NCI-H2029 treated with DMSO at 0.1 percent for 48 hours (cell line): ENCODE data around the gene PLEKHG4B.

Experiments used
- DNase-seq: peaks from one replicate; lab custom pipeline; 2025; lab: John Stamatoyannopoulos, UW

PLEKHG4B gene

DNA sequence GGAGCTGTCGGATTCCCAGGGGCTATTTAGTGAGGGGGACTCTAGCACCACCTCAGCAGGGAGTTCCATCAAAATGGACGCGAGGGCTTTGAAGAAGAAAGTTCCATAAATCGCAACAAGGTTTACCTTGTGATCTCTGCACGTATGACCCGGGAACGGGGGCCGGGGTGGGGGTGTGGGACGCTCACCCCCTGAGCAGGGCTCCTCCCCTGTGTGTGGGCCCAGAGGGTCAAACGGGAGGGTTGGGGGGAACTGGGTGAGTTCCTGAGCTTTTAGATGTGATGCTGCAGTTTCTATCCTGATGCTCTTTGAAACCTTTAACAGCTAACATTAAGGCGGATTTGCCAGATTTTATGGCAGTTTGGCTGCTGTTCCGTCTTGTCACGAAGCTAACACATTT lies 80.5 kb downstream of the PLEKHG4B start:
- DNase-seq: no peak

DNA sequence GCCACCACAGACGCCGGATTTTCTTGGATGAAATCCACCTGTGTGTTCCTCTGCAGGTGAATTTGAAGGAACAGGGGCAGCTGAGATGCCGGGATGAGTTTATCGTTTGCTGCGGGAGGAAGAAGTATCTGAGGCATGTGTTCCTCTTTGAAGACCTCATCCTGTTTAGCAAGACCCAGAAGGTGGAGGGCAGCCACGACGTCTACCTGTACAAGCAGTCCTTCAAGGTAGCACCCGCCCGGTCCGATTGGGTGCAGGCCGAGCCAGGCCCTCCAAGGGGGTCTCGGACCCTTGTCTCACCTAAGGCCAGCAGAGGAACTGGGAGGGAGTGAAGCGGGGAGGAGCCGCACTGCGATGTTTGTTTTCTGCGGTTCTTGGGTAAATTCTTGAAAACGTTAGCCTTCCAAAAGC lies 80.9 kb downstream of the PLEKHG4B start:
- no peak for DNase-seq

DNA sequence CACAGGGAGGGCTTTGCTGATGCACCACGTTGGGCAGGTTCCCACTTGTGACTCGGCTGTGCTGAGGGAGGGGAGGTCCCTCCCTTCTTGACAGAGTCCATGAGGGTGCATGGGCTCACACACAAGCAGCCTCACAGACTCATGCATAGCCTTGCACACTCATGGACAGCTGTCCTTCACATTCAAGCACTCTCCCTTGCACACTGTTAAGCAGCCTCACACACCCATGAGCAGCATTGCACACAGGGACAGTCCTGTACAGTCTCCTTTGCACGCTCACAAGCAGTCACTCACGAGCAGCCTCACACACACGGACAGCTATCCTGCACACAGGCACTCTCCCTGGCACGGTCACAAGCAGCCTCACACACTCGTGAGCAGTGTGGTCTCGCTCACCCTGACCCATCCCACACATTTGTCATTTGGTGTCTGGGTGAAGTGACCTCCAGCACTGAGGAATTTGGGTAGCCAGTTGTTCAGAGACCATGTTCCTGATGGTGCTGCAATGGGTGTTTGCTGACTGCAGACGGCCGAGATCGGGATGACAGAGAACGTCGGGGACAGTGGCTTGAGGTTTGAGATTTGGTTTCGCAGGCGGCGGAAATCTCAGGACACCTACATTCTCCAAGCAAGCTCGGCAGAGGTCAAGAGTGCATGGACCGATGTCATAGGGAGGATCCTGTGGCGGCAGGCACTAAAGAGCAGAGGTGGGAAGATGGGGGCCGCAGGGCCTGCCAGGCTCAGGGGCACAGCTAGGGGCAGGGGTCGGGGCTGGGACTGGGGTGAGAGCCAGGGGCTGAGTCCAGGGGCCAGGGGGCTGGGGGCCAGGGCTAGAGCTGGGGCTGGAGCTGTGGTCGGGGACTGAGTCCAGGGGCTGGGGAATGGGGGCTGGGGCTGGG lies 81.7 kb downstream of the PLEKHG4B start:
- no peak for DNase-seq

DNA sequence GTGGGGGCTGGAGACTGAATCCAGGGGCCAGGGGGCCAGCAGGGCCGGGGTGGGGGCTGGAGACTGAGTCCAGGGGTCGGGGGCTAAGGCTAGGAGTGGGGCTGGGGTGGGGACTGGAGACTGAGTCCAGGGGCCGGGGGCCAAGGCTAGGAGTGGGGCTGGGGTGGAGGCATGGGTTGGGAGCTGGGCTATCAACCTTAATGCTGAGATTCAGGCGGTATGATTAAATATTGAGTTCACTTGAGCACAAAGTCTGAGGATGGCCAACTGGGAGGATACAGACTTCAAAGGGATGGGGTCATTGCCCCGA lies 82.3 kb downstream of the PLEKHG4B start:
- no peak for DNase-seq

DNA sequence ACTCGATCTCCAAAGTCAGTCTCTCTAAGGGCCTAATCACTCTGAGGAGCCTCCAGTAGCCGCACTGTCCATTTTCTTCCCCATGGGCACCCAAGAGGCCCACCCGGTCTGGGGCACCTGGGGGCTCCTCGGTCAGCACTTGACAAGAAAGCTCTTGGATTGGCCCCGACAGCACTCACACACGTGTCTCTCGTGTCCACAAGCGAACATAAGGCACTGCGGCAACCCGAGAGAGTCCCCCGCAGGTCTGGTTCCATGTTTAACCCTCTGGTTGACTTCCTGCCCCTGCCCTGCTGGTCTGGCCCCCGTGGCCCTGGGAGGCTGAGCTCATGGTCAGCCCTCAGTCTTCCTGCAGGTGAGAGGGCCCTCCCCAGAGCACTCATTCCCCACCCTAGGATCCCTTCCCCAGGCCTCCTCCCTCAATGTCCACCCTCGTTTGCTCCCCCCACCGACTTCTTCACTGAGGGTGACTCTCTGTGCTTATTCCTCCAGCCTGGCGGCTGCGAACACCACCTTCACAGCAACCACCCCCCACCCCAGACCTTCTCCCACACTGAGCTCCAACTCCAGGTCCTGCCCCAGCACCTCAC lies 83.0 kb downstream of the PLEKHG4B start:
- DNase-seq: no peak

DNA sequence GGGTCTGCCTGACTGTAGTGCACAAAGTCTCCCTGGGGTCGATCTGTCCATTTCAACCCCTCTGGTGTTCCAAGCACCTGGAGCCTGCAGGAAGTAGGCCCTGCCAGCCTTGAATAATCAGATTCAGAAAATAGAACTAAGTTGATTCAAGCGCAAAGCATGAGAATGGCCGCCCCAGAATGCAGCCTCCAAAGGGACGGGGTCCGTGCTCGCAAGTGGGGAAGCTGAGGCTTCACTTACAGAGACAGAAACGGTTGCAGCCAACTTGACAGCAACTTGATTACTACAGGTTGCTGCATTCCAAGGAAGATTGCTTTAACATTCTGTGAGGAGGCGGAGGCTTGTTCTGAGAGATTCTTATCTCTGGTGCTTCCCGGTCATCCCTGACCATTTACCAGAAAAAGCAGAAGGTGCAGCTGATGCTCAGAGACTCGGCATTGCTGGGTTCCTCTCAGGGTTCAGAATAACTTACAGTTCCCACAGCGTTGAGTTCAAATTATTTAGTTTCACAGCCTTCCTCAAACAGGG lies 84.4 kb downstream of the PLEKHG4B start:
- DNase-seq: no peak

DNA sequence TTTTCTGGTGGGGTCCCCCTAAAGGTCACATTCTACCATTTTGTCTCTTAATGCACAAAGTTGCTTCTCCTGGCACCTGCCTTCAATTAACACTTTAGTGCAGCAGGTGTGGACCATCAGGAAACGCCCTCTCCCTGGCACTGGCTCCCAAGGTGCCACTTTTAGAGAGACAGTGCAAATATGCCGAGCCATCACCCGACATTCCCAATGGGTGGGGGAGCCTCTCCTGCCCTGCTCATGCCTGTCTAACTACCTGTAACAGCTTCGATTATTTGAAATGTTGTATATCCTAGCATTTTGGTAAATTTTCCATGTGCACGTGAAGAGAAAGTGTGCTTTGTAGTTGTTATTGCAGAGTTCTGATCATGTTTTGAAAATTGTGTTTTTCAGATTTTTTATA lies 86.1 kb downstream of the PLEKHG4B start:
- no peak for DNase-seq

DNA sequence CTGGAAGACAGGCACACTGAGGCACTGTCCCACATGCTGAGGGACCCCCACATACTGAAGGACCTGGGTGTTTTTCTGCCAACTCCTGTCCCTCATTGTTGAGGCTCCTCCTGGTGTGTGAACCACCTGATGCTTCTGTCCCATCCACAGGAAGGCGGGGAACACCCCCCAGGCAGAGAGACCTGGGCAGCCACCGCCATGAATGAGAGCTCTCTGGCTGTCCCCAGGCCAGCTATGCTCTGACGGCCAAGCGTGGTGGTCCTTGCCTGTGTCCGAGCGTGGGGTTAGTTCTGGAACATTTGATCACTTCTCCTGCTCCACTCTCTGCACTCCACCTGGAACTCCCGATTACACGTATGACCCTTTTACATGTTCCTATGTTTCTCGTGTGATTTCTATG lies 87.4 kb downstream of the PLEKHG4B start:
- DNase-seq: no peak

DNA sequence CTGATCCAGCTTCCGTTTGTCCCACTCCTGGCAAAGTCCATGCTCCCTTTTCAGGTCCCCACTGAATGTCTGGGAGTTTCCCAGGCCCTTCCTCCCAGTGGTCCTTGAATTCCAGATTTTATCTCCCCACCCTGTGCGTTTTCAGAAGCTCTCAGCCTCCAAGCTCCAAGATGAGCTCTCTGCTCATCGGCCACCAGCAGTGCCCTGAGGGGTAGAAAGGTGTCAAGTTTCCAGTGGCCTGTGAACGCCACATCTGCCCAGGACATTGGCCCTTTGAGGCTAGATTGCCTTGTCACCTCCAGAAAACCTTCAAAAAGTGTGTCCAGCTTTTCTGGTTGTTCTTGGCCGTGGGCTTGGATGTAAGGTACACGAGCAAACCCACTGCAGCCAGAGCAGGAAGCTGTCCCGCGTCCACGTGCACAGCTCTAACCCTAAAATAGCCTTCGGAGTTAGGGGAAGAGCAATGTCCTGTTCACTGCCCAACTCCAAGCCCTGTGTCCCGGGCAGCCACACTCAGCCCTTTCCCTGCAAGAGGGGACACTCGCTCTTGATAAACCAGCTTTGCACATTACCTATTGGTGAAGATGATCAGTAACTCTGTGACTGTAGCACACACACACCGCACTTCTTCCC lies 88.4 kb downstream of the PLEKHG4B start:
- no peak for DNase-seq

DNA sequence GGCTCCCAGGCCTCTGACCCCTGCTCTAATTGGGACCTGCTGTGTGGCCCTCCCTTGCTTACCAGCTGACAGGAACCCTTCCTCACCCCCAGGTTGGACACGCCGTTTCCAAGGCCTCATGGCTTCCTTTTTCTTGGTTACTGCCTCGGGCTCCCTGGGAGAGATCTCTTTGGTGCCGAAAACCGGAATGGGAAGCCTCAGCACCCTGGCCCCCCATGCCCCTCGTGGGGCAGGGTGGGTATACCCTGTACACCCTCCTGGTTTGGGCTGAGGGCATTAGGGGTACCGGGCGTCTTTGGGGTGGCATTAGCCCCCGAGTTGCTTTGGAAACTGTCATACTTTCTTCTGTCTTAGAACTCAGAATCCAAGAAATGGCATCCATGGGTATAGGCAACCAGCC lies 89.2 kb downstream of the PLEKHG4B start:
- no peak for DNase-seq

DNA sequence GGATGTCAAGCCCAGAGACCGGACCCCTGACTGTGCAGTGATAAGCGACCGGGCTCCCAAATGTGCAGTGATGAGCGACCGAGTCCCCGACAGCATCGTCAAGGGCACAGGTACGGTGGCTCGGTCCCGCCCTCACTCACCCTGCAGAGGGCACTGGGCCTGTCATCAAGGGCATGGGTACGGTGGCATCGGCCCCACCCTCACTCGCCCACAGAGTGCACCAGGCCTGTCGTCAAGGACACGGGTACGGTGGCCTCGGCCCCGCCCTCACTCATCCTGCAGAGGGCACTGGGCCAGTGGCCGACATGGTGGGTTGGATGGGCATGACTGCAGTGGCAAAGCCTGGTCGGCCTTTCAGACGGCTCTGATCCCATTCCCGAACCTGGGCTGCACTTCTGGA lies 89.6 kb downstream of the PLEKHG4B start:
- DNase-seq: no peak

DNA sequence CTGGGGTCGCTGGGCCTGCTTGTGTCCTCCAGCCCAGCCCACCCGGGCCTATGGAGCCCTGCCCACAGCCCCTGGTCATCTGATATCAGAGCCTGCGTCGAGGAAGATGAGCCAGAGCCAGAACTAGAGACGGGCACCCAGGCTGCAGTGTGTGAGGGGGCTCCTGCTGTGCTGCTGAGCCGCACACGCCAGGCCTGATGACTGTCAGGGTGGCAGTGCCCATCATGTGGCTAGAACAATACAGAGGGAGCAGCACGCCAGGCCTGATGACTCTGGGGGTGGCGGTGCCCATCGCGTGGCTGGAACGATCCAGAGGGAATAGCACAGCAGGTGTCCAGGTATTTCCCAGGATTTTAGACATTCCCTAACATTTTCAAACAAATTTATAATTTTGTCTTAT lies 90.2 kb downstream of the PLEKHG4B start:
- no peak for DNase-seq

DNA sequence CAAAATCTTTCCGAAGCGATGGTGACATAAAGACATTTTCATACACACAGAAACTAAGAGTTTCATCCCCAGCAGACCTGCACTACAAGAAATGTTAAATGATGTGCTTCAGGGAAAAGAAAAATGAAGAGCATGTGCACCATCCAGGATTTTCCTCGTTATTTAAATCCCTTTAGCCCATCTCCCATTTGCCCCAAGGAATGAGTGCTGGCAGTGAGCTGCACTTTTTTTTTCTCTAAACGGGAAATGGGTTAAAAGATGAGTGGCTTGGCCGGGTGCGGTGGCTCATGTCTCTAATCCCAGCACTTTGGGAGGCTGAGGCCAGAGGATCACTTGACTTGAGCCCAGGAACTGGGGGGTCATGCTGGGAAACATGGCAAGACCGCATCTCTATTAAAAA lies 92.5 kb downstream of the PLEKHG4B start:
- no peak for DNase-seq

DNA sequence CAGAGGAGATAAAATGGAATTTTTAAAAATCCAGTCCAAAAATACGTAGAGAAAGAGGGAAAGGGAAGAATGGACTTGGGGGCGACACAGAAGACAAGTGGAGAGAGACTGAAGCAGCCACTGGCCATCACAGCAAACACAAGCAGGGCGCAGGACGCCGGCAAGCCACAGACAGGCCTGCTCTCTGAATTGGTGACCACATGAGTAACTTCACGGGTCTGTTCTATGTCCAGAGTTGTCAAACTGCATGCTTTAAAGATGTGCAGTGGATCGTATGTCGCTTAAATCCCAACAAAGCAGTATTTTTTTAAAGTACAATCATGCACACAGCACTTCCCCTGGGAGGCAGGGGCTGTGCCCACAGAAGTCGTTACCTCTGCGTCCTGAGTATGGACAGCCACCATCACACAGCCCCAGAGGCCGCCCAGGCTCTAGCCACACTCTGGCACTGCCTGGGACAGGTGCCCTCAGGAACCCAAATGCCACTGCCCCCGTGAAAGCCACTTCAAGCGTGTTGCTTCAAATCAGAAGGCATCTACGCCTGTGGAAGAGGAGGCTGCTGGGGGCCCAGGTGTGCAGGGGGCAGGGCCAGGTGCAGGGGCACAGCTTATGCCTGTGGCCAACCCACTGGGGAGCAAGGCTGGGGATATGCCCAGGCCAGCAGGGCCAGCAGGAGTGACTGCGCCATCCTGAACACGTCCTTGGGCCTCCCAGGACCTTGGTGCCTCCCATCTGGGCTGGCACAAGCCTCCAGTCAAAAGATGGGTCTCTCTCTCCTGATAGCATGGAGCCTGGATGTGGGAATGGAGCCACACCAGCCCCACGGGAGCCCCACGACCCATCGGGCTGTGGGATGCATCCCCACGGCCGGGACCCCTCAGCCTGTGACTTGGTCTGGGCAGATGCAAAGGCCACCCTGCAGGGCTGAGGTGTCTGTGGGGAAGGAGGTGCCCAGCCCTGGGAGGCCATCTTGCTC lies 93.4 kb downstream of the PLEKHG4B start:
- no peak for DNase-seq

DNA sequence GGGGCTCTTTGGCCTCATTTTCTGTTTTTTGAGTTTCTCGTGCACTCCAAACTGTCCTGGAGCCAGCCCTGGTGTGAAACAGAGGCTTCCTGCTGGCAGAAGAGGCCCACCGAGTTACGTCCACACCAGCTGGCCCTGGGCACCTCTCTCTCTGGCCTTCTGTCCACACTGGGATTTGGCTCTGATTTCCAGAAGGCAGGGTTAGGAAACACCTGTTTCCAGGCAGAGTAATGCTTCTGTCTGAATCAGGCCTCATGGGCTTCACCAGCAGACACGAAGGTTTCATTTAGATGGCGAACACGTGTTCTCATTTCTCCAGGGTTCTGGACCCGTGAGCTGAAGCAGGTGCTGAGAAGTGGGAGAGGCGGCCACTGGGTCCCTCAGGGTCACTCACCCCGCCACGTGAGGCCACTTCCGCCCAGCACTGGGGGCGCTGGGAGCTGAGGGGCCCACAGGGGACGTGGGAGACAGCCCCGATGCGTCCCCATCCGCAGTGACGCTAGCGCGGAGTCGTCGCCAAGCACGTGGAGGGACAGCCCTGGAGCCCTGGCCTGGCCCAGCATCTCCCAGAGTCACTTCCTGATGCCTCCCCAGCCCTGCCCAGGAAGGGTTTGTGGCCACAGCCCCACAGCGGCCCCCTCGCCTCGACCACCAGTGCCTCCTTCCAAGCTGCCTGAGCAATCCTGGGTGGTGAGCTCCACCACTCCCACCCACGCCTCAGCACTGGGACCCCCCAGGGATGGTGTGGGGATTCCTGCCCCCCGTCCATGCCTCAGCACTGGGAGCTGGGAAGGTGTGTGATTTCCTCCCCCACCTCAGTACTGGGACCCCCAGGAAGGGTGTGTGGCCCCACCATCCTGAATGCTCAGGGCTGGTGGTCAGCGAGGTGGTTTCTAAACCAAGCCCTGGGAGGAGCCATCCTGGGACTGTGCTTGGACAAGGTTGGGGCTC lies 94.4 kb downstream of the PLEKHG4B start:
- DNase-seq: no peak

DNA sequence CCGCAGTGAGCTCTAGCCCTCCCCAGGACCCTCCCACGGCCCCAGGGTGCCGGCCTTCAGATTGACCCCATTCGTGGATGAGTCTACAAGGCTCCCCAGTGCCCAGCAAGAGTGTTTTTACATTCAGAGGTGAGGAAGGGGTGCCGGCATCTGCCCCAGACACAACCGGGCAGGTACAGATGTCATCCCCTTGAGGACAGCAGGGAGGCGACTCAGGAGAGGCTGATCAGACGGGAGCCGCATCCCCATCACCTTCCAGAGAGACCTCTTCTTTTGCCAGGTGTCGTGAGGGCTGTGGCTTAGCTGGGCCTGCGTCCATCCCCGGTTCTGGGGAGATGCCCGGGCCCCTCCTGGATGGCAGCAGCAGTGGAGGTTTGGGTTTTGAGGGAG lies 95.1 kb downstream of the PLEKHG4B start:
- no peak for DNase-seq

DNA sequence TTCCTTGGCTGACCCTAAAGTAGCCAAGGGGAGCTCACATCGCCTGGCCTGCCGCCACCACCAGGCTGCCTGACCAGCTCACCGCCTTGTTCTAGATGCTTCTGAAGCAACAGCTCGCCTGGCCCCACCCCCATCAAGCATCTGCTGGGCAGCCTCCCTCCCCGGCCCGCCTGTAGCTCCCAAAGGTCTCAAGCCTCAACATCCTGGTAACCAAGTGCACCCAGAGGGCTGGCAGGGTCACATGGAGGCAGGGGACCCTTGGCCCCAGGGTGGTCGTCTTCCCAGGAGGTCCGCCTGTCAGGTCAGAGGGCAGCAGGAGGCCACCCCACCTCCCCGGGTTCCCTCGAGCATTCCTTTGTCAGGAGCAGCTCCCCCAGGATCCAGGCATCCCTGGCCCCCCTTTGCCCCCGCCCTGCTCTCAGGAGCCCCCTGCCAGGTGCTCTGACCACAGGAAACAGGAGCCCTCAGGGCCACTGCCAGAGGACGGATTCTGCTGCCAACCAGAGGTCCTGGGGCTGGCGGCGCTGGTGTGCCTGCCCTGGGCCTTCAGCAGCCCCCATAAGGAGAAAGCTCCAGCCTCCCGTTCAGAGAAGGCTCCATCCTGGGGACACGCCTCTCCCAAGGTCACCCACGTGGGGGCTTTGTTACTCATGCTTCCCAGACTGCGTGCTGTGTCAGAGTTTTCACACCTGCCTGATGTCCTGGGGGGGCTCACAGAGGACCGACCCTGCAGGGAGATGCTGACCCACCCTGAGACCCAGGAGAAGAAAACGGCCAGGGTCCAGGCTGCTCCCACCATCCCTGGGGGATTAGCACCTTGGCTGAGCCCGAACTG lies 95.9 kb downstream of the PLEKHG4B start:
- no peak for DNase-seq

DNA sequence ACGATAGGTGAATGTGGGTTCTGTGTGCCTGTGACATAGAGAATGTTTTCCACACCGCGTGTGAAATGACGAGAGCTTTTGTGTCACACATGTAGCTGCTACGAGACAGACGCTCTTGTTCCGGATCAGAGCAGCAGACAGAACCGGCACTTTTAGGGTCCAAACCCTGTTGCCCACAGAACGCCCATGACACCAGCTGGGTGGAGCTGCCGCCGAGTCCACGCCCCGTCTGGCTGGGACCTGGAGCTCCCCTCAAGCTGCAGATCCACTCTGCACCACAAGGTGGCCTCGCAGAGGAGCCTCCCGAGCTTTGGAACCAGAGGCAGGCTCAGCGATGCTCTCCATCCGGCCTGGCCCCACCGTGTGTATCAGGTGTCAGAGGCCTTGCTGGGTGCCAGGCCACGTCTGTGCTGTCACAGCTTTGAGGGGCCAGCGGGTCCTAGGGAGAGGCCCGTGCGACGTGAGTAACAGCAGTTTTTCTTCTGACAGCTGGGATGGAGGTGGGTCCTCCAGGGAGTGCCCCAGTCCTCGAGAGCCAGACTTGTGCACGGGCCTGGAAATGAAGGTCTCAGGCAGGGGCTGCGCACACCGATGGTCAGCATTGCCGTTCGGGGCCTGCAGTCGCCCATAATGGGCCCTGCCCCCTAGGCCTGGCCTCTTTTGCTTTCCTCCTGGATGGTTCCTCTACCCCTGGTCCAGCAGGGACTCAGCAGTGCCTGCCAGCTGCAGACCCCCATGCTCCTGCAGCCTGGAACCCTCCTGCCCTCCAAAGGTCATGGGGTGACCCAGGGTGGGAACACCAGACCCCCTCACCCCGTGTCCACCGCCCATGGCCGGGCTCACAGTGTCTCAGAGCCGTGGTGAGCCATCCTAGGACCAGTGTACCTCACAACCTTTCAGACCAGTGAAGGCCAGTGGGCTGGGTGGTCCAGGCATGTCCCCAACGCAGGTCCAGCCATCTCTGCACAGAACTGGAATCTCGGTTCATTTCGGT lies 96.8 kb downstream of the PLEKHG4B start:
- DNase-seq: peak; percentile 62

DNA sequence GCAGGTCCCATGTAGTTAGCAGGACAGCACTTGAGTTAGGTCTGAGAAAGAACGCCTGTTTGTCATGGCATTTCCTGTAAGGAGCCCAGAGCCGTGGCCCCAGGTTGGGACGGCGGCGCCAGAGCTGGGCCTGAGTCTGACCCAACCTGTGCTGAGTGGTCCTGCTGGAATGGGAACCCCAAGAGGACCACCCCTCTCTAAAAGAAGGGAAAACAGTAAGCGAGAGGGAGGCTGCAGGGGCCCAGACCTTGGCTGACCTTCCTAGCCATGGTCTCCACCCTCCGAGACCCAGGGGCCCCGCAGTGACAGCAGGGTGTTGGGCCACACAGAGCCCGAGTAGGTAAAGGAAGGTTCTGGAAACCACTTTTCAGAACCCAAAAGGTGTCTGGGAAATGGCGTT lies 97.5 kb downstream of the PLEKHG4B start:
- no peak for DNase-seq
